ENCODE data around the gene OR4B1.

DNA sequence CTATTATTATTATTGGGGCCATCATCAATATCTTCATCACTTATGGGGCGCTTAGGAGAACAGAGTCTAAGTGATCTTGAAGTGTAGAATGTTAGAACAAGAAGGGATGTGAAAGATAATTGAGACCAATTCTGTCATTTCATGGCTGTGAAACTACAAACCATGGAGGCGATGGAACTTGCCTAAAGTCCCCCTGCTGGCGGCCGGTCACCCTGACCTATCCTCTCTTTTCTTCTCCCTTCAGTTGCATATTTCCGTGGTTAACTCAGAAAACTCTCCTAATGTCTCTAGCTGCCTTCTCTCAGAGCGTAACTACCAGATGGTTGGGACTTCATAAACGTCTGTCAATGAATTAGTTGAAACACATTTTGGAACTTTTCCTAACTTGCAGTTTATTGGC, 6.6 kb upstream of the OR4B1 start:
- no peak for TF ChIP-seq POLR2A (IDR thresholded peaks at IDR 0.05)
- TF ChIP-seq, protein P1, sequence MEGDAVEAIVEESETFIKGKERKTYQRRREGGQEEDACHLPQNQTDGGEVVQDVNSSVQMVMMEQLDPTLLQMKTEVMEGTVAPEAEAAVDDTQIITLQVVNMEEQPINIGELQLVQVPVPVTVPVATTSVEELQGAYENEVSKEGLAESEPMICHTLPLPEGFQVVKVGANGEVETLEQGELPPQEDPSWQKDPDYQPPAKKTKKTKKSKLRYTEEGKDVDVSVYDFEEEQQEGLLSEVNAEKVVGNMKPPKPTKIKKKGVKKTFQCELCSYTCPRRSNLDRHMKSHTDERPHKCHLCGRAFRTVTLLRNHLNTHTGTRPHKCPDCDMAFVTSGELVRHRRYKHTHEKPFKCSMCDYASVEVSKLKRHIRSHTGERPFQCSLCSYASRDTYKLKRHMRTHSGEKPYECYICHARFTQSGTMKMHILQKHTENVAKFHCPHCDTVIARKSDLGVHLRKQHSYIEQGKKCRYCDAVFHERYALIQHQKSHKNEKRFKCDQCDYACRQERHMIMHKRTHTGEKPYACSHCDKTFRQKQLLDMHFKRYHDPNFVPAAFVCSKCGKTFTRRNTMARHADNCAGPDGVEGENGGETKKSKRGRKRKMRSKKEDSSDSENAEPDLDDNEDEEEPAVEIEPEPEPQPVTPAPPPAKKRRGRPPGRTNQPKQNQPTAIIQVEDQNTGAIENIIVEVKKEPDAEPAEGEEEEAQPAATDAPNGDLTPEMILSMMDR (IDR thresholded peaks at IDR 0.05), result no peak
